ENCODE data around the gene CAPN9. TPM values are rescaled to one million over a fixed set of nuclear protein-coding genes. Genes with fewer than 3 reads are reported as not detected.

Gene CAPN9
- total RNA-seq, 2 experiments from 2014 or later = not detected

DNA sequence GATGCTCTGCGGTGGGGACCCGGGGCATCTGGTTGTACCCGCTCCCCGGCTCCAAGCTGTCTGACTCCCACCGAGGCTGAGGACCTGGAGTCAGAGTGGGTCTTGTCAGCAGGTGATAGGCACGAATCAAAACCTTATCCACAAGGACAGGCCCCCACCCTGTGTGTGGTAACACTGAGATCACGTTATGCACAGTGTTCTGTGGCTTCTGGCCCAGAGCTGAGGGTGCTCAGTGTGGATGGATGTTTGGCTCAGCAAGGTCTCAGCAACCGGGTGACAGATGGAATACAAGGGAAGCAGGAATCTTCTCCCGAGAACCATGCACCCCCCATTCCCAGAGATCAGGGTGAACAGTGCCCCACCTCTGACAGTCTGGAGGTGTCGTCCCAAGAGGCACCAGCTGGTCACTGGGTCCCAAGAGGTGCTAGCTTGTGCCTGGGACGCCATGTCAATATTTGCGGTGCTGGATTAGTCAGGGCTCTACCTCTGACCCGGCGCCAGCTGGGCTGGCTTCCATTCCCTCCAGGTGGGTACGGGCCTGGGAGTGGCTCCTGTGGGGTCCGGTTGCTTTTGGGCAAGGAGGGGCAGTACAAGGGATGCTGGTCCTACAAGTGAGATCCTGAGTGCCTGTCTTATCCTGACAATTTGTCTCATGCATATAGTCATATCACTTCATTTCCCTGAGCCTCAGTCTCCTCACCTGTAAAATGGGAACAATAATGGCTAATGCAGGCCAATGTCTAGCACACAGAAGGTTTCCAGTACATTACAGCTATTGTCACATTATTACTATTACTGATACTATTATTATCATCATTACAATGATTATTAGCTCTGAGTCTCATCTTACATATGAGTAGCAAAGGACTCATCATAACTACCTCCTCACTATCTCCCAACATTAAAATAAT lies 957 bp downstream of the CAPN9 start:
- H3K9me3 Mint-ChIP-seq = no peaks in the 10 kb centered on the region
- H3K4me1 Mint-ChIP-seq = no peaks in the 10 kb centered on the region
- DNase-seq (no peak), ATAC-seq (ENCODE audit: low read depth) (no peak)
- POLR2A ChIA-PET = no interaction called here
- H3K36me3 Mint-ChIP-seq = no peaks in the 10 kb centered on the region
- H3K27ac Mint-ChIP-seq = no peak overlapping the region
- H3K4me3 Mint-ChIP-seq = no peak overlapping the region
- peaks cover 3% of the 10 kb centered on the region for H3K27me3 Mint-ChIP-seq

DNA sequence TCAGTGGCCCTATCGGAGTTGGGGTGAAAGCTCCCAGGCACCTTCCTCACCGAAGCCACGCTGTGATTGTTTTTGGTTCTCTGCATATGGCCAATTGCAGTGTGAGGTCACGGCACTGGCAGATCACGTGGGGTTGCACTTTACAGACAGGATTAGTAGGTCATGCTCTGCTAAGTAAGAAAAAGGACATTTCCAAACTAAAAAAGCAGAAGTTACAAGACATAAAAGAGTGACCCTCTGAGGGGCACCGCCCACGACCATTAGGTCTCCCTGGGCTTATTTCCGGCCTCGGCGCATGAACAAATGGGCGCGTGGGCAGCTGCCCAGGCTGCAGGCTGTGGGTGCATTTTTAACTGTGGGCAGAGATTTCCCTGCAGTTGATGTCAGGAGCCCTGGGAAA lies 2.0 kb downstream of the CAPN9 start:
- DNase-seq = no peak
- no peaks in the 10 kb centered on the region for H3K36me3 Mint-ChIP-seq
- ATAC-seq (ENCODE audit: low read depth) = no peak
- no peak overlapping the region for H3K4me3 Mint-ChIP-seq
- H3K4me1 Mint-ChIP-seq = no peaks in the 10 kb centered on the region
- H3K27ac Mint-ChIP-seq = no peak overlapping the region
- H3K27me3 Mint-ChIP-seq = peaks cover 3% of the 10 kb centered on the region
- POLR2A ChIA-PET = no interaction called here
- no peaks in the 10 kb centered on the region for H3K9me3 Mint-ChIP-seq

DNA sequence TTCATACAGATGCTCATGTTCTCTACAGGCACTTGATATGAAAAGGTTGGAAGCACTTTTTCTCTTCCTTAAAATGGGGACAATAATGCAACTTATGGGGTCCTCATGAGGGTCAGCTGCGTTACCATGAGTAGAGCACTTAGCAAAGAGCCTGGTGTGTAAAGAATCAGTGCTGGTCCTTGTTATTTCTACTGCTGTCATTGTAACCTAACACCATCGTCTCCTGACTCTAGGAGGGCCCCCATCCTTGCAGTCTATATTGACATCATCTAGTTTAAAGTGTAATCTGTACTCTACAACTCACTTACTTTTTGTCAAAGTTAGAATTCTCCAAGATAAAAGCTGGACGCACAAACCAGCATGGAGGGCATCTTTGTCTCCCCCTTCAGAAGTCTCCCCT lies 2.4 kb downstream of the CAPN9 start:
- Mint-ChIP-seq H3K27ac (no peak overlapping the region), H3K4me3 (no peak overlapping the region), H3K36me3 (no peaks in the 10 kb centered on the region), H3K9me3 (no peaks in the 10 kb centered on the region), H3K4me1 (no peaks in the 10 kb centered on the region), H3K27me3 (peaks cover 3% of the 10 kb centered on the region)
- DNase-seq = no peak
- no peak for ATAC-seq (ENCODE audit: low read depth)
- POLR2A ChIA-PET = no interaction called here

DNA sequence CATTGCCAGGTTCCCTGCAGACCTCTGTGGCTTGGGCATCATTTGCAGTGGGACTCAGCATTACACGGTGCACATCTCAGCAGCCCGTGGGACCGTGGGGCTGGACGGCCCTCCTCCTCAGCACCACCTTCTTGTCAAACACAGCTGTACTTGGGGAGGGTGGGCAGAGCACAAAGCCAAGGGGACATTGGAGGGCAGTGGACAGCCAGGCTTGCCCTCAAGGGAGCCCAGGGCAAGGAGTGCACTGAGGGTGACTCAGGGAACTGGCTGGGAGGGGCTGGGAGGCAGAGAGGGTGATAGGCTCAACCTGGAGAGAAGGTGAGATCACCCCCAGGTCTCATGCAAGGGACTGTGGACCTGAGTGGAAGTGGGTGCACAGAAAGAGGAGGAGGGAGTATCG lies 3.4 kb downstream of the CAPN9 start:
- Mint-ChIP-seq H3K27ac (no peak overlapping the region), H3K27me3 (peaks cover 3% of the 10 kb centered on the region), H3K4me1 (no peaks in the 10 kb centered on the region), H3K9me3 (no peaks in the 10 kb centered on the region), H3K36me3 (no peaks in the 10 kb centered on the region), H3K4me3 (no peak overlapping the region)
- POLR2A ChIA-PET = no interaction called here
- DNase-seq (no peak), ATAC-seq (ENCODE audit: low read depth) (no peak)

DNA sequence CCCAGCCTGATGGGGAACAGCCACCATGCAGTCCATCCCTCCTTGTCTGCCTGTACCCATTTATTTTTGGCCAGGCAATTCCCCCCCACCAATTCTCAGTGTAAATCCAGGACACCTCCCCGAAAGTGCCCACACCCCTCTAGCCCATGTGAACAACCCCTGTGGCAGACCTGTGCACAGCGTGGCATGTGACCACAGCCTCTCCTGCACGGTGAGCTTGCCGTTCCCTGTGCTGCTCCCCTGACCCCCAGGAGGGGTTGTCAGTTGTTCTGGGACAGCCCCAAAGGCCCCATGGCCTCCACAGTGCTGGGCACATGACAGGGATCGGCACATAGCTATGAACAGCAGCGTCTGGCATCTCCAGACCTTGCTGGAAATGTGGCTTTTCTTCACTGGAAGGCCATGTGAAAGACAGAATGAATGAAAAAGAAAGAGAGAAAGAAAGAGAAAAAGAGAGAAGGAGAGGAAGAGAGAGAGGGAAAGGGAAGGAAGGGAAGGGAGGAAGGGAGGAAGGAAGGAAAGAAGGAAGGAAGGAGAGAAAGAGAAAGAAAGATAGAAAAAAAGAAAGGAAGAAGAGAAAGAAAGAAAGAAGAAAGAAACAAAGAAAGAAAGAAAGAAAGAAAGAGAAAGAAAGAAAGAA lies 3.9 kb downstream of the CAPN9 start:
- no peak for DNase-seq
- H3K9me3 Mint-ChIP-seq = no peaks in the 10 kb centered on the region
- ATAC-seq (ENCODE audit: low read depth) = no peak
- no peak overlapping the region for H3K27ac Mint-ChIP-seq
- POLR2A ChIA-PET = no interaction called here
- H3K36me3 Mint-ChIP-seq = no peaks in the 10 kb centered on the region
- H3K4me1 Mint-ChIP-seq = no peaks in the 10 kb centered on the region
- peaks cover 3% of the 10 kb centered on the region for H3K27me3 Mint-ChIP-seq
- no peak overlapping the region for H3K4me3 Mint-ChIP-seq

DNA sequence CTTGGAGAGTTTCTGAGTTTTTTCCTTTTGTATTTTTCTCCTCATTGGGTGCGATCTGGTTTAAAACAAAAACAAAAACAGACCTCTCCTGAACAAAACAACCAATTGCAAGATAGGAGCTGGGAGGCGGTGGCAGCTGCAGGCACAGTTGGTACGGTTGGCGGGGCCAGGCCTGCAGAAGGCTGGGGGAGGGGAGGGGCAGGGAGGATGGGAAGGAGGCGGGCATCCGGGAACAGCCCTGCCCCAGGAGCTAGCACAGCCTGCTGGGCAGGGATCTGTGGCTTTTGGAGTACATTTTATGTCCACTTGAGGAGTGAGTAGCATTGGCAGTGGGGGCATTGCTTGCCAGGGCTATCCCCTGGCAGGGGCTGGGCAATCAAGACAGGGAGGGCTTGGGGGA lies 5.2 kb downstream of the CAPN9 start:
- no peak for ATAC-seq (ENCODE audit: low read depth)
- Mint-ChIP-seq H3K9me3 (no peaks in the 10 kb centered on the region), H3K27ac (no peak overlapping the region), H3K36me3 (no peaks in the 10 kb centered on the region), H3K4me3 (no peak overlapping the region), H3K27me3 (peaks cover 4% of the 10 kb centered on the region), H3K4me1 (no peaks in the 10 kb centered on the region)
- DNase-seq = no peak
- POLR2A ChIA-PET = no interaction called here

DNA sequence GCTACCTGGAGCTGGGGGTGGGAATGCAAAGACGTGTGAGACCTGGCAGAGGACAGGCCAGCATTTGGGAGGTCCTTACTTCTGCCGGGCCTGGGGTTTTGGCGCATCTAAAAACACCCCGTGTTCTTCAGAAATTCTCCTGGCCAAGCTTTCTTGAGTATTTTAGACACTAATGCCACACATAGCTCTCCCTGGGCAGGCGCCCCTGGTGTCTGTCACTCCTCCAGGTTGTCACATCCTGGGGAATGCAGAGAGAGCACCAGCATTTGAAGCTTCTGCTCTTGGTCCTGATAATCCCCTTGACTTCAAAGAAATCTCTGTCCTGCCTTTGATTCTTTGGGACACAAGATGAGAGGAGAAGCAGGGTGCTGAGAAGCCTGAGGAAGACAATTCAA lies 6.0 kb downstream of the CAPN9 start:
- H3K4me1 Mint-ChIP-seq = no peaks in the 10 kb centered on the region
- no peak overlapping the region for H3K27ac Mint-ChIP-seq
- no peaks in the 10 kb centered on the region for H3K36me3 Mint-ChIP-seq
- H3K27me3 Mint-ChIP-seq = peaks cover 4% of the 10 kb centered on the region
- no peak overlapping the region for H3K4me3 Mint-ChIP-seq
- H3K9me3 Mint-ChIP-seq = no peaks in the 10 kb centered on the region
- POLR2A ChIA-PET = no interaction called here
- DNase-seq = no peak
- no peak for ATAC-seq (ENCODE audit: low read depth)

DNA sequence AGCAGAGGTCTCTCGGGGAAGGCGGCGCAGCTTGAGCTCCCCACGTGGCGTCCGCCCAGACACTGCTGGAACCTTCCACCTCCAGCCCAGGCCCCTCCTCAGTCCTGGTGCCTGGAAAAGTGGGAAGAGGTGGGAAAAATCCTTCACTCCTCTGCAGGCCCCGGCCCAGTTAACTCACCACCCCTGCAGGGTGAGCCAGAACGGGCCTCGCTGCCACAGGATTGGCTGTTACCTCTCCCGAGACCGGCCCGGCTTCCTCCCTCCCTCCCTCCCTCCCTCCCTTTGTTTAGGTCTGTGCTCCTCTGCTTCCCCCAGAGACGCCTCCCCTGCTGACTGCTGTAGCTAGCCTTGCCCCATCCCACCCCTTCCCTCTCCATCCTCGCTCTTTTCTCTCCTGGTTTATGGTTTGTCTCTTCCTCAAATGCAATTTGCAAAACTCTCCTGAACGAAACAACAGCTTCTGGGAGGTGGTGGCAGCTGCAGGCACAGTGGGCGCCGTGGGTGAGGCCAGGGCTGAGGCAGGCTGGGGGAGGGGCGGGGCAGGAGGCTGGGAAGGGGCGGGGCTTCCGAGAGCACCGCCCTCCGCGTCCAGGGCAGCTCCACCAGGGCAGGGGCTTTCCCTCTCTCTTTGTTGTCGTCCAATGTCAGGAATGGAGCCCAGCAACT lies 6.5 kb downstream of the CAPN9 start:
- no peaks in the 10 kb centered on the region for H3K9me3 Mint-ChIP-seq
- no peaks in the 10 kb centered on the region for H3K36me3 Mint-ChIP-seq
- H3K4me1 Mint-ChIP-seq = no peaks in the 10 kb centered on the region
- peaks cover 3% of the 10 kb centered on the region for H3K27me3 Mint-ChIP-seq
- no peak for ATAC-seq (ENCODE audit: low read depth)
- no peak for DNase-seq
- POLR2A ChIA-PET = no interaction called here
- no peak overlapping the region for H3K4me3 Mint-ChIP-seq
- H3K27ac Mint-ChIP-seq = no peak overlapping the region

DNA sequence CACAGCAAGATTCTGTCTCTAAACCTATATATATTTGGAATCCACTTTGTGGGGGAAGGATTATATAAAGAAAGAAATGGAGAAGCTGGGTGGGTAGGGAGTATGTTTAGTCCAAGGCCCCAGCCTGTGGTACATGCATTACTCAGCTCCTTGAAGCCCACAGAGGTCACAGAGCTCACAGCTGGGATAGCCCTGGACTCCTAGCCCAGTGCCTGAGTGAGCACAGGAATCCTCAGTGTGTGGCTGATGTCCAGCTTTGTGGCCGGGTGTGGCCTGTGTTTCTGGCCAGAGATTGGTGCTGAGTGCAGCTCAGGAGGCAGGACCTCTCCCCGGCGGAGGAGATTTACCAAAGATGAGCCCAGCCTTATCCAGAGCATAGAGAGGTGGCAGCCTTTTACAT lies 7.6 kb downstream of the CAPN9 start:
- Mint-ChIP-seq H3K9me3 (no peaks in the 10 kb centered on the region), H3K36me3 (no peaks in the 10 kb centered on the region), H3K27ac (no peak overlapping the region), H3K4me1 (no peaks in the 10 kb centered on the region), H3K4me3 (no peak overlapping the region), H3K27me3 (peaks cover 2% of the 10 kb centered on the region)
- POLR2A ChIA-PET = no interaction called here
- ATAC-seq (ENCODE audit: low read depth) (no peak), DNase-seq (no peak)

DNA sequence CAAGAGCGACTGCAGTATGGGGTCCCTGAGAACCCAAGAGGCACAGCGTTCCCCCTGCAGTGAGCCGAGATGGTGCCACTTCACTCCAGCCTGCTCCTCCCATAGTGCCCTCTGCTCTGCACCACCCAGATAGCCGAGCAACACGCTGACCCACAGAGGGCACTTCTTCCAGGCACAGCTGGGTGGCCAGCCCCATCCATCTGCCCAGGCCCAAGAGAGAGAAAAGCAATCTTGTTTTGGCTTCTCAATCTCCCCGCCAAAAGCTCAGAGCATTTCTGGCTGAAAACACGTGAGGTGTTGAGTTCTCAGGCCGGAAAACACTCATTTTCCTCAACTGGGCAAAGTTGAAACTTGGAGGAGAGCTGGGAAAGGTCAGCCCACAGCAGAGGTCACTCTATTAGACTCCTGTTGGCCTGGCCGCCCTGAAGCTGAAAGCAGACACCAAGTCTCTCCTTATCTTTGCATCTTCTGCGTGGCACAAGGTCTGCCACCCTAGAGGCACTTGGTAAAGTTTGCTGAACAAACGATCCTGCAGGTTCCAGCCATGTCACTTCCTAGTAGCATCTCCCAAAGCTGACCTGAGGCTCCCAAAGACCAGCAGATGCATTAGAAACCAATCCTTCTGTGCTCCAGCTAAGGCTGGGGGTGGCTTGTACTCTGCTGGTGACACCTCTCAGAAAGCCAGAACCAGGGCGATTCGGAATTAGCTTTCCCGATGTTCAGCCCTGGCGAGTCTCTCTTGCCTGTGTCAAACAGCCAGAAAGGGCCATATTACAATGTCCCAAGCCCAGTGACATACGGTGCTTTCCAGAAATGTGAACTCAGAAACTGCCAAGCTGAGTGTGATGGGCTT lies 10.9 kb downstream of the CAPN9 start:
- Mint-ChIP-seq H3K36me3 (no peaks in the 10 kb centered on the region), H3K27me3 (peaks cover 2% of the 10 kb centered on the region), H3K27ac (no peak overlapping the region), H3K9me3 (no peaks in the 10 kb centered on the region), H3K4me1 (no peaks in the 10 kb centered on the region), H3K4me3 (no peak overlapping the region)
- POLR2A ChIA-PET = no interaction called here
- ATAC-seq (ENCODE audit: low read depth) (no peak), DNase-seq (no peak)

DNA sequence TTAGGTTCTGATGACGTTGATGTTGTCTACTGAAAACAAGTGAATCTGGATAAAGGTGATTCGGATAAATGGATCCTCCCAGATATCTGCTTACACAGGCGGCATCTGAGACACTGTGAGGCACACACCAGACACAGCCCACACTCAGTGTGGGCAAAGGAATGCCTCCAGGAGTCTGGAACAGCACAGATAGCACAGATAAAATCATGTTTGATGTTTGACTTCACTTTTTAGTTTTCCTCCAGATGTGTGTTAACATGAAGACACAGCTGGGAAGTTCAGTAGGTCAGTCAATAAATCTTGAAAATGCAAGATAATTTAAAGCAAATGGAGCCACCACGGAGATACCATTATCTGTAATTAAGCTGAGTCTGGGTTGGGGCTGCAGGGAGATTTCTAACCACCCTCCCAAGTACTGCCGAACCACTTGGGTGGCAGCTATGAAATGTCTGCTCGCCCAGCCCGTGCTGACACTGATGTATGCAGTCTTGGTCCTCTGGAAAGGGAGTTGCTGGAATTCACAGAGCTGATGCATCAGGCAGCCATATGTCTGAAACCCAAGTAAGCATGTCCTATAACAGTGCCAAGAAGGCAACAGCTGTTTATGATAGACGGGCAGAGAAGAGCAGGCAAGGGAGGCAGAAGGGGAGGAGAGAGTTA lies 11.7 kb downstream of the CAPN9 start:
- H3K27ac Mint-ChIP-seq = no peak overlapping the region
- no peak for ATAC-seq (ENCODE audit: low read depth)

DNA sequence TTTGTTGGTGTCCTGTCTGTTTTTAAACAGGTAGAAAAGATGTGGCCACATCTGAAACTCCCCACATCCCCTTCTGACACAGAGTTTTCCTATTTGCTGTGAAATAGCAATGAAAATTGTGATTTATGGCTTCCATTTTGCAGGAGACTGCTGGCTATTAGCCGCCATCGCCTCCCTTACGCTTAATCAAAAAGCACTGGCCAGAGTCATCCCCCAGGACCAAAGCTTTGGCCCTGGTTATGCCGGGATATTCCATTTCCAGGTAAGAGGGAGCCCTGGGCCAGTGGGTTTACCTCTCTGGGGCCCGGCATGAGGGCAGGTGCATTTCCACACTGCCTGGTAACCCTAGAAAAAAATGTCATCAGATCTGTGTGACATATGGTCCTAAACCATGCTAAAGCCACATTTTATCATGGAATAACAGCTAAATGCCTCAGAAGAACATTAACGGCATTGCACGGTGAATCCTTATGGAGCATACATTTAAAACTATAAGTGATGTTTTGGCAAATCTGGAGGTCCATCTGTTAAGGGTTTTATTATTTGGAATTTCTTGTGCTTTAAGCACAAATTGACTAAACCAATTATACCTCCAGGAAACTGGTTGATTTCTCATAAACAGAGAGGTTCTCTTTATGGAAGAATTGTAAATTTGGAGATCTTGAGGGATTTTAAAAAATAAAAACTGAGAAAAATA lies 12.3 kb downstream of the CAPN9 start:
- H3K4me3 Mint-ChIP-seq = no peak overlapping the region
- no peak overlapping the region for H3K27ac Mint-ChIP-seq
- H3K27me3 Mint-ChIP-seq = peaks cover 2% of the 10 kb centered on the region
- POLR2A ChIA-PET = no interaction called here
- ATAC-seq (ENCODE audit: low read depth) (no peak), DNase-seq (no peak)
- H3K36me3 Mint-ChIP-seq = no peaks in the 10 kb centered on the region
- H3K4me1 Mint-ChIP-seq = no peaks in the 10 kb centered on the region
- H3K9me3 Mint-ChIP-seq = no peaks in the 10 kb centered on the region

More for the DNA sequence above, 11.7 kb downstream of the CAPN9 start:
- no peaks in the 10 kb centered on the region for H3K36me3 Mint-ChIP-seq
- POLR2A ChIA-PET = no interaction called here
- no peaks in the 10 kb centered on the region for H3K4me1 Mint-ChIP-seq
- no peak overlapping the region for H3K4me3 Mint-ChIP-seq
- no peak for DNase-seq
- no peaks in the 10 kb centered on the region for H3K9me3 Mint-ChIP-seq
- H3K27me3 Mint-ChIP-seq = peaks cover 2% of the 10 kb centered on the region
